Aorta (tissue), 5 donors: Measurements from ENCODE around the gene CALHM2. TPM values are rescaled to one million over a fixed set of nuclear protein-coding genes. Genes with fewer than 3 reads are reported as not detected.

Source experiments
- ATAC-seq: fragments of 200-7000 bp; cut with Tn5 transposase; one replicate; pipeline ENCODE4 v1.9.1; 2022; ENCODE audit warnings: moderate library complexity; ENCODE audit not compliant: low FRiP score
- DNase-seq, 2 donors: peaks; one replicate each; pipeline ENCODE4 v3.0.0-alpha.2; 2020
- H3K27ac ChIP-seq, 2 donors: one replicate each; pipeline ENCODE4 v1.5.1; 2013; ENCODE audit warnings: low read length in 2 of 2, mild to moderate bottlenecking in 2 of 2, moderate library complexity in 2 of 2, control low read depth in 1 of 2, inconsistent platforms in 1 of 2, low read depth in 1 of 2
- H3K27me3 ChIP-seq, 2 donors: one replicate each; pipeline ENCODE4 v1.6.1; 2013; ENCODE audit warnings: control low read depth in 1 of 2, low read length in 1 of 2, mild to moderate bottlenecking in 1 of 2, moderate library complexity in 1 of 2; ENCODE audit not compliant: insufficient read depth in 2 of 2, control insufficient read depth in 1 of 2
- H3K36me3 ChIP-seq, 2 donors: one replicate each; pipeline ENCODE4 v1.6.1; 2013; ENCODE audit warnings: control low read depth in 1 of 2, low read length in 1 of 2, mild to moderate bottlenecking in 1 of 2; ENCODE audit not compliant: insufficient read depth in 2 of 2, control insufficient read depth in 1 of 2
- H3K4me1 ChIP-seq, 2 donors: one replicate each; pipeline ENCODE4 v1.6.1; 2013; ENCODE audit warnings: low read length in 2 of 2, control low read depth in 1 of 2, mild to moderate bottlenecking in 1 of 2, moderate library complexity in 1 of 2; ENCODE audit not compliant: insufficient read depth in 2 of 2, control insufficient read depth in 1 of 2
- H3K4me3 ChIP-seq, 2 donors: one replicate each; pipeline ENCODE4 v1.5.1; 2013; ENCODE audit warnings: low read length in 2 of 2, control low read depth in 1 of 2, mild to moderate bottlenecking in 1 of 2
- H3K9me3 ChIP-seq: one replicate; pipeline ENCODE4 v1.6.1; 2013; ENCODE audit warnings: mild to moderate bottlenecking, low read length; ENCODE audit not compliant: control insufficient read depth
- WGBS, 2 donors: extraction: QIAGEN DNeasy Blood & Tissue Kit; methylation state at CpG; one replicate each; pipeline ENCODE4 v1.1.7; 2013; 5-methylcytosine and 5-hydroxymethylcytosine counted together
- intact Hi-C, 2 donors: fragments of 100-400 bp; cut with DNase I; formaldehyde crosslinking; loops; one replicate each; pipeline versions ENCODE4 v1.14.2 to v1.15.0; 2022
- polyA plus RNA-seq, 2 donors: library from polyadenylated mRNA; stranded (reverse); fragments of 200-250 nt; gene quantifications; one replicate each; pipeline ENCODE4 v1.2.3, GENCODE V29; 2013
- total RNA-seq, 2 donors: library from RNA; stranded (reverse); fragmentation: NEBNext Ultra II Directional; extraction: Animal tissue kit (Norgen Biotek cat#: 25700); gene quantifications; one replicate each; pipeline ENCODE4 v1.2.1, GENCODE V29; 2021
- donor health status: healthy with polysubstance abuse.
- donor health status: Bipolar disorder and iron deficiency.
- donor health status: DM: no; HTN: no; CAD: no.
- donor health status: DM: no; HTN: no; CAD: no.
- donor health status: DM: yes; HTN: yes; CAD: no.

The CALHM2 gene
- total and polyA plus RNA-seq, 4 donors, result 31.7 to 90.4 (median 67.4) TPM

DNA sequence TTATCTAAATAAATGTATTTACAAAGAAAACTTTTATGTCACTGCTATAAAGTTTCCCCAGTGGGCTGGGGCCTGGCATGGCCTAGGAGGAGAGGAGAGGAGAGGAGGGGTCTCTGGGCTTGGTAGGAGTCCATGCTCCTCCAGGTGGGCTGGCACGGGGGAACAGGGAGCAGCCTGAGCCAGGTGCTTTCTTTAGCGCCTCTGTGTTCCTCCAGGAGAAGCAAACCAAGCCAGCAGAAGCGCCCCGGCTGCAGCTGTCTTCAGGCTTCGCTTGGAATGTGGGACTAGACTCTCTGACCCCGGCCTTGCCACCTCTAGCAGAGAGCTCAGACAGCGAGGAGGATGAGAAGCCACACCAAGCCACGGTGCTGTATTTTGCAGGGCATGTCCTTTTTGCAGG lies 10.6 kb downstream of the CALHM2 start:
- 80 to 86% methylated on average over 8 of the region's 8 CpGs for WGBS, 2 donors
- intact Hi-C loops, result no loop called here
- Histone ChIP-seq H3K36me3 (peaks cover 2 to 3% of the 10 kb centered on the region in 2 donors), H3K27me3 (no peaks in the 10 kb centered on the region), H3K9me3 (no peaks in the 10 kb centered on the region), H3K4me1 (peaks cover 2% of the 10 kb centered on the region in 2 donors), H3K27ac (no peak overlapping the region), H3K4me3 (no peak overlapping the region)
- DNase-seq, result no peak
- no peak for ATAC-seq

DNA sequence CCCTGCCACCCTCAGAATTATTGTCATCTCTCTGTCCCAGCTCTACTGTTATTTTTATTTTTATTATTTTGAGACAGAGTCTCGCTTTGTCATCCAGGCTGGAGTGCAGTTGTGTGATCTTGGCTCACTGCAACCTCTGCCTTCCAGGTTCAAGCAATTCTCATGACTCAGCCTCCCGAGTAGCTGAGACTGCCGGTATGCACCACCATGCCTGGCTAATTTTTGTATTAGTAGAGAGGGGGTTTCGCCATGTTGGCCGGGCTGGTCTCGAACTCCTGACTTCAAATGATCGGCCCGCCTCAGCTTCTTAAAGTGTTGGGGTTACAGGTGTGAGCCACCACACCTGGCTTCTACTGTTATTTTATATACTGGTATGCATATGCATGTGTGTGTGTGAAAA lies 11.0 kb downstream of the CALHM2 start:
- peaks cover 2 to 3% of the 10 kb centered on the region in 2 donors for H3K36me3 ChIP-seq
- 79 to 81% methylated on average over 8 of the region's 8 CpGs for WGBS, 2 donors
- no peaks in the 10 kb centered on the region for H3K9me3 ChIP-seq
- peaks cover 0 to 2% of the 10 kb centered on the region in 2 donors for H3K4me1 ChIP-seq
- H3K4me3 ChIP-seq, result no peak overlapping the region
- H3K27ac ChIP-seq, result no peak overlapping the region
- intact Hi-C loops, result no loop called here
- no peak for ATAC-seq
- no peaks in the 10 kb centered on the region for H3K27me3 ChIP-seq
- DNase-seq, result no peak

DNA sequence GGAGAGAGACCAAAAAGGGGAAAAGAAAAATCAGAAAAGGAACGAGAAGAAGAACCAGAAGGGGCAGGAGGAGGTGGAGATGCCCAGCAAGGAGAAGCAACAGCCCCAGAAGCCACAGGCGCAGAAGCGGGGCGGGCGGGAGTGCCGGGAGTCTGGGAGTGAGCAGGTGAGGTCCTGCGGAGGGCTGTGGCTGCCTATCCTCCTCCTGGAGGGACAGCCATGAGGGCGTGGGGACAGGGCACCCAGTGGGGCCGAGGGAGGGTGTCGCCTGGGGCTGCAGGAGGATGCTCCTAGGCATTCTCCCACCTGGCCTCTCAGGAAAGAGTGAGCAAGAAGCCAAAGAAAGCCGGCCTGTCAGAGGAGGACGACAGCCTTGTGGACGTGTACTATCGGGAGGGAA lies 11.8 kb downstream of the CALHM2 start:
- ATAC-seq (no peak), DNase-seq (no peak)
- H3K36me3 ChIP-seq, result peaks cover 2 to 3% of the 10 kb centered on the region in 2 donors
- H3K4me1 ChIP-seq, result no peaks in the 10 kb centered on the region
- no peaks in the 10 kb centered on the region for H3K27me3 ChIP-seq
- intact Hi-C loops, result no loop called here
- H3K4me3 ChIP-seq, result no peak overlapping the region
- 94% methylated on average over 14 of the region's 14 CpGs for WGBS, 2 donors
- no peaks in the 10 kb centered on the region for H3K9me3 ChIP-seq
- no peak overlapping the region for H3K27ac ChIP-seq

DNA sequence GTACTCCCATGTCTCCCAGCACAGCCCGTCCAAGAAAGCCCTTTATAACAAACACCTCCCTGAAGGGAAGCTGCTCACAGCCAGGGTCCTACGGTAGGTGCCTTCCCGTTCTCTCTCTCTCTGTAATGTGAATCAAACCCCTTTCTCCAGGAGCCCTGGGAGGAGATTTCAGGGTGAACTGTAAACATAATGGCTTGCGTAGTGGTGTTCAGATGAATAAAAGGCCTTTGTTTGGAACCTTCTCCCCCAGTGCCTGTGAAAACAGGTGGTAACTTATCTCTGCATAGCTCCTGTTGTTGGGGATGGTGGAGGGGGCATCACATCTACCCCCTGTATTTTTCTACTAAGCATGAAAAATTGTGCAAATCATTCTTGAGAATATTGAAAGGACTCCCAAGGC lies 12.4 kb downstream of the CALHM2 start:
- intact Hi-C loops, result no loop called here
- no peak for ATAC-seq
- 88 to 92% methylated on average over 4 of the region's 4 CpGs for WGBS, 2 donors

DNA sequence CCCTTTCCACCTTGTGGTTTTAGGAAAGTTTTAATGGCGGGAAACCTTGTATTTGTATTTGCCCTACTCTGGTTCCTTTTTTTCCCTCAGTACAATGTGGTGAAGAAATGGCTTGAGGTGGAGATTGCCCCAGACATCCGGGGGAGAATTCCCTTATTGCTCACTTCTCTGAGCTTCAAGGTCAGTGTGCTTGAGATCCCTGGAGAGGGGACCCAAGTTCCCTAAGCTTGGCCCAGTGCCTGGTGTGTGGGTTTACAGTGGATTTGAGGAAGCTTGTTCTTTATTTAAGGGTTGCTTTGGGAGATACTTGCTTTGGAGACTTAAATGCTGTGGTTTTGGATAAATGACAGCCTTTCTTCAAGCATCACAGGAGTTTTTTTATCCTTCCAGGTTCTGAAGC lies 18.3 kb downstream of the CALHM2 start:
- no peaks in the 10 kb centered on the region for H3K4me1 ChIP-seq
- ATAC-seq (no peak), DNase-seq (peak in 1 of 2 donors; percentile 82)
- no peaks in the 10 kb centered on the region for H3K27me3 ChIP-seq
- 73 to 82% methylated on average over 2 of the region's 2 CpGs for WGBS, 2 donors
- intact Hi-C loops, result no loop called here
- H3K9me3 ChIP-seq, result no peaks in the 10 kb centered on the region
- H3K27ac ChIP-seq, result no peak overlapping the region
- H3K36me3 ChIP-seq, result peaks cover 2 to 6% of the 10 kb centered on the region in 2 donors
- no peak overlapping the region for H3K4me3 ChIP-seq

More for the DNA sequence above, 12.4 kb downstream of the CALHM2 start:
- no peaks in the 10 kb centered on the region for H3K9me3 ChIP-seq
- H3K4me1 ChIP-seq, result no peaks in the 10 kb centered on the region
- peaks cover 2 to 3% of the 10 kb centered on the region in 2 donors for H3K36me3 ChIP-seq
- DNase-seq, result no peak
- H3K27me3 ChIP-seq, result no peaks in the 10 kb centered on the region
- no peak overlapping the region for H3K4me3 ChIP-seq
- H3K27ac ChIP-seq, result no peak overlapping the region

DNA sequence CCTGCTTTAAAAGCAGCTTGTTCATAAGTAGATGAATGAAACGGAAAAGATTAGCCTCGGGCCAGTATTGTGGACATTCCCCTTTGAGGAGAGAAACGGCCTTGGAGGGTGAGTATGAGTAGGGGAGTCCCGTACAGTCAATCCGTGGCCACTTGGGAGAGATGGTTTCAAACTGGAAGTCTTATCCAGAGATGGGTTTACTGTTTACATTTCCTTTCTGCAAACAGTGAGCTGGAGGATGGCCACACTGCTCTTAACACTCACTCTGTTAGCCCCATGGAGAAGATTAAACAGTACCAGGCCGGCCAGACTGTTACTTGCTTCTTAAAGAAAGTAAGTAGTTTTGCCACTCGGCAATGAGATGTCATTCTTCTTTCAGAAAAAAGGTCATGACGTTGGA lies 20.3 kb downstream of the CALHM2 start:
- H3K9me3 ChIP-seq, result no peaks in the 10 kb centered on the region
- no peaks in the 10 kb centered on the region for H3K27me3 ChIP-seq
- H3K4me1 ChIP-seq, result no peaks in the 10 kb centered on the region
- DNase-seq (no peak), ATAC-seq (no peak)
- H3K4me3 ChIP-seq, result no peak overlapping the region
- intact Hi-C loops, result no loop called here
- H3K27ac ChIP-seq, result no peak overlapping the region
- peaks cover 2 to 4% of the 10 kb centered on the region in 2 donors for H3K36me3 ChIP-seq
- 75 to 79% methylated on average over 8 of the region's 8 CpGs for WGBS, 2 donors

DNA sequence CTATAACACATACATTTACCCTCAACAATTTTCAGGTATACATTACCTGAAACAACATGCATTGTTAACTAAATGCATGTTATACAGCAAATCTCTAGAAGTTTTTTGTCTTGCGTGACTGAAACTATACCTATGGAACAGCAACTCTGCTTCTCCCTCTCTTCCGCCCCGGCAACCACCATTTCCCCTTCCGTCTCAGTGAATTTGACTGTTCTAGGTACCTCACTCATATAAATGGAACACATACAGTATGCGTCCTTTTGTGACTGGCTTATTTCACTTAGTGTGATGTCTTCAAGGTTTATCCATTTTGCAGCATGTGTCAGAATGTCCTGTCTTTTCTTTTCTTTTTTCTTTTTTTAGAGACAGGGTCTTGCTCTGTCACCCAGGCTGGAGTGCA lies 22.5 kb downstream of the CALHM2 start:
- Histone ChIP-seq H3K36me3 (peaks cover 4 to 8% of the 10 kb centered on the region in 2 donors), H3K27ac (no peak overlapping the region), H3K9me3 (no peaks in the 10 kb centered on the region), H3K4me3 (no peak overlapping the region), H3K27me3 (no peaks in the 10 kb centered on the region), H3K4me1 (no peaks in the 10 kb centered on the region)
- ATAC-seq, result no peak
- no peak for DNase-seq
- intact Hi-C loops, result no loop called here
- WGBS, 2 donors, result 94 to 96% methylated on average over 5 of the region's 5 CpGs

DNA sequence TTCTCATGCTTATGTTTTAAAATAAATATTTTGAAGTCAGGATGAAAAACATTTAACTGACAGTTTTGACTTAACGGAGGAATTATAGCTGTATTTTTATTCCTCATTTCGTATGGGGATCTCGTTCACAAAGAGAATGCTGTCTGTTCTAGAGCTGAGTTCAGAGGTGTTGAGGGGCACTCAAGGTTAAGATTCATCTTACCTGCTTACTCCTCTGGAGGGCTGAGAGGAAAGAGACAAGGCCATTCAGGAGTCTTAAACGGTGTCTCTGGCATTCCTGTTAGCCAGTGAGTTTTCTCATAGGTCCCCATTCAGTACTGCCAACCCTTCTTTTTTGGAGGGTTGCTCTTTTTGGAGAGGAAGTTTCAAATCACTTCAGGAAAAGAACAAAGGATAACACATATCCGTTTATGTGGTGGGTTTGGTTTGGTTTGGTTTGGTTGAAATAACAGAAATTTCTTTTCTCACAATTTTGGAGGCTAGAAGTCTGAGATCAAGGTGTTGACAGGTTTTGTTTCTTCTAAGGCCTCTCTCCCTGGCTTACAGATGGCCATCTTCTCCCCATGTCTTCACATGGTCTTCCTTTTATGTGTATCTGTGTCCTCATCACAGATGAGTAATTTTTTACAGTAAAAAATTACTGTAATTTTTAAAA lies 23.1 kb downstream of the CALHM2 start:
- DNase-seq (no peak), ATAC-seq (no peak)
- Histone ChIP-seq H3K27me3 (no peaks in the 10 kb centered on the region), H3K36me3 (peaks cover 4 to 8% of the 10 kb centered on the region in 2 donors), H3K4me3 (no peak overlapping the region), H3K4me1 (no peaks in the 10 kb centered on the region), H3K9me3 (no peaks in the 10 kb centered on the region), H3K27ac (no peak overlapping the region)
- WGBS, 2 donors, result 66 to 70% methylated on average over 5 of the region's 5 CpGs
- intact Hi-C loops, result no loop called here

DNA sequence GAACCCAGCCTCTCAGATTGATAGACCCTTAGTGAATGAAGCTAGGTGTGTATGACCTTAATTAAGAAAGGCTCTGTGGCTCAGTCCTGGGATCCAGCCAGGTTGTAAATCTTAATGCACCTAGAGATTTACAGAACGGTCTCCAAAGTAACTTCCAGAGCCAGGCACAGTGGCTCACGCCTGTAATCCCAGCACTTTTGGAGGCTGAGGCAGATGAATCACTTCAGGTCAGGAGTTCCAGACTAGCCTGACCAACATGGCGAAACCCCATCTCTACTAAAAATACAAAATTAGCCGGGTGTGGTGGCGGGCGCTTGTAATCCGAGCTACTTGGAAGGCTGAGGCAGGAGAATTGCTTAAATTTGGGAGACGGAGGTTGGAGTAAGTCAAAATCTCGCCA lies 24.3 kb downstream of the CALHM2 start:
- intact Hi-C loops, result no loop called here
- Histone ChIP-seq H3K4me3 (no peak overlapping the region), H3K9me3 (no peaks in the 10 kb centered on the region), H3K27me3 (no peaks in the 10 kb centered on the region), H3K4me1 (no peaks in the 10 kb centered on the region), H3K27ac (no peak overlapping the region), H3K36me3 (peaks cover 8 to 11% of the 10 kb centered on the region in 2 donors)
- no peak for DNase-seq
- WGBS, 2 donors, result 90 to 91% methylated on average over 9 of the region's 9 CpGs
- ATAC-seq, result no peak
